ENCODE measurements around the gene RUNDC3A.
"Not testable (repeated sequence)": the region's sequence is repeated elsewhere in the genome, so short reads cannot be mapped to it uniquely, and the experiment has no call there.

RUNDC3A gene

GRCh38 chr17:44358066-44358465 is 49.7 kb downstream of the RUNDC3A start:
- DNase-seq (ENCODE audit: extremely low read depth in 1 of 2, low read depth in 1 of 2): no peak

DNA sequence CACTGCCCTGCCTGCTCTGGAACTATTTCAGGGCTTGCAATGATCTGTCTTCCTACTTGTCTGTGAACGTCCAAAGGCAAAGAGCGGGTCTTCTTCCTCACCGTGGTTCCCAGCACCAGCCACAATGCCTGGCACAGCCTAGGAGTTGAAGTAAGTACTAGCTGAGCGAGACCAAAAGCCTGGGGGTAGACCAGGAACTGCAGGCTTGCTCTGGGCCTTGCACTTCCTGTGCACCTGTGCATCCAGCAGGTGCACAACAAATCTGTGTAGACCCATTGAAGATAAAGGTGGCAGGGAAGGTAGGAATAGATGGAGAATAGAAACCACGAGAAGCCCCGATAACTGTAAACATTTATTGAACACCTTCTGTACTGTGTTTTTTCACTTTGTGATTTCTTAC is 50.6 kb downstream of the RUNDC3A start:
- no peak for DNase-seq (ENCODE audit: extremely low read depth in 1 of 2, low read depth in 1 of 2)

- no peak for DNase-seq (ENCODE audit: extremely low read depth in 1 of 2, low read depth in 1 of 2)
Observed at GRCh38 chr17:44359458-44360143, 51.2 kb downstream of the RUNDC3A start.

- no peak for DNase-seq (ENCODE audit: extremely low read depth in 1 of 2, low read depth in 1 of 2)
Observed at GRCh38 chr17:44360144-44360533, 51.7 kb downstream of the RUNDC3A start.

GRCh38 chr17:44360826-44361225 is 52.4 kb downstream of the RUNDC3A start:
- no peak for DNase-seq (ENCODE audit: extremely low read depth in 1 of 2, low read depth in 1 of 2)

DNA sequence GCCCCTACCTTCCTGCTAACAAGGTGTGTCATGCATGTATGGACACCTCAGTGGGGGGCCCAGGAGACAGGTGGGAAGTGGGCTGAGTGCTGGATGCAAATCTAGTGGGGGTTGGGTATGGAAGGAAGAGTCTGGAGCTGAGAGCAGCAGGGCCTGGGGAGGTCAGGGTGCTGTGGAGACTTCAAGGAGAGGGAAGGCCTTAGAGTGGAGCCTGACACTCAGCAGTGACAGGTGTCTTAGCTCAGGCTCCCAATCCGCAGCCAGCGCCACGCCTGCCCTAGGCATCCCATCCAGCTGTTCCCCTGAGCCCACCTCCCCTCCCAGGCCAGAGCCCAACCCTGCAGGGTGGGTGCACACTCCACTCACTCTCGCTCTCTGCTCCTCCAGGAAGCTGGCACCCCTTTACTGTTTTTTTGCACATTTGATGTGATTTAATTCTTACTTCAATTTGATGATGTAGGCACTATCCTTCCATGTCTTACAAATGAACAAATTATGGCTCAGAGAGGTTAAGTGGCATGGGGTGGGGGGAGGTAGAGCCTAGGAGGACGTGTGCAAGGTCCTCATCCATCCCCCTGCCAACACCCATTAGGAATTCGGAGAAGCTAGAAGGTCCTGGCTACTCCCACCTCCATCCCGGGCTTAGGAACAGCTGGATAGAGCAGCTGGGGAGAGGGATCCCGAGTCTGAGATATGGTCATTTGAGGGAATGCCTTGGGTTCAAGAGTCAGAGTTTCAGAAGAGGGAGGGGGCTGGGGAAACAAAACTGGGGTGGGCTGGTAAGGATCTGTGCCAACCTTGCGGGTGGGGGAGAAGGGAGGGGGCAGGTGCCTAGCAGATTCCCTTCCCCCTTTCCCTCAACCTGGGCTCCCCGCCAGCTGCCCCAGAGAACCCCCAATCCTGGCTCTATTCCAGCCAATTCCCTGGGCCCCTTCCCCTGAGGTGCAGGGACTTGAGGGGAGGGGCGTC is 53.2 kb downstream of the RUNDC3A start:
- no peak for DNase-seq (ENCODE audit: extremely low read depth in 1 of 2, low read depth in 1 of 2)

DNA sequence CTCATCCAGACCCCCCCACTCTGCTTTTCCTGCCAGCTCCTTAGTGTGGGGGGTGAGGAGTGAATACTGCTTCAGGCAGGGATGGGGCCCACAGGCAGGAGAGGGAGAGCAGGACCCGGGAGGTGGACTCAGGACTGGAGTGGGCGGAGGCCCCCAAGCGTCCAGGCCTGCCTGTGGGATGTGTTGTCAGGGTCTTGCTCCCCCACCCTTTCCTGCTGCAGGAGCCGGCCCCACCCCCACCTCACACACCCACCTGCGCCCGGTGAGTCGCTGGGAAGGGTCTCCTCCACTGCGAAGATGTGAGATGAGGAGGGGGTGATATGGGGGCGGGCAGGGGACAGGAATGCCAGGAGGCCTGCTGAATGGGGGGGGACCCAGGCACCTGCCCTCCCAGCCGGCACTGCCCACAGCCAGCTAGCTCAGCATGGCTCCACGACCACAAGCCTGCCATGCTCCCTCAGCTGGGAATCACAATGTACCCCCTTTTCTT is 54.1 kb downstream of the RUNDC3A start:
- no peak for DNase-seq (ENCODE audit: extremely low read depth in 1 of 2, low read depth in 1 of 2)

- no peak for DNase-seq (ENCODE audit: extremely low read depth in 1 of 2, low read depth in 1 of 2)
Observed at GRCh38 chr17:44362949-44363612, 54.7 kb downstream of the RUNDC3A start.

- peak; percentile 31 to 48 for DNase-seq (ENCODE audit: extremely low read depth in 1 of 2, low read depth in 1 of 2)
Observed at GRCh38 chr17:44363613-44364159, 55.3 kb downstream of the RUNDC3A start, which contains the start of gene FAM171A2. Gene FAM171A2, minus strand, starts transcription at chr17:44363853. Its CDS starts 139 bp downstream, at chr17:44363714.

- not testable (repeated sequence) for DNase-seq (ENCODE audit: extremely low read depth in 1 of 2, low read depth in 1 of 2)
Observed at GRCh38 chr17:44365051-44365450, 56.6 kb downstream of the RUNDC3A start.

DNA sequence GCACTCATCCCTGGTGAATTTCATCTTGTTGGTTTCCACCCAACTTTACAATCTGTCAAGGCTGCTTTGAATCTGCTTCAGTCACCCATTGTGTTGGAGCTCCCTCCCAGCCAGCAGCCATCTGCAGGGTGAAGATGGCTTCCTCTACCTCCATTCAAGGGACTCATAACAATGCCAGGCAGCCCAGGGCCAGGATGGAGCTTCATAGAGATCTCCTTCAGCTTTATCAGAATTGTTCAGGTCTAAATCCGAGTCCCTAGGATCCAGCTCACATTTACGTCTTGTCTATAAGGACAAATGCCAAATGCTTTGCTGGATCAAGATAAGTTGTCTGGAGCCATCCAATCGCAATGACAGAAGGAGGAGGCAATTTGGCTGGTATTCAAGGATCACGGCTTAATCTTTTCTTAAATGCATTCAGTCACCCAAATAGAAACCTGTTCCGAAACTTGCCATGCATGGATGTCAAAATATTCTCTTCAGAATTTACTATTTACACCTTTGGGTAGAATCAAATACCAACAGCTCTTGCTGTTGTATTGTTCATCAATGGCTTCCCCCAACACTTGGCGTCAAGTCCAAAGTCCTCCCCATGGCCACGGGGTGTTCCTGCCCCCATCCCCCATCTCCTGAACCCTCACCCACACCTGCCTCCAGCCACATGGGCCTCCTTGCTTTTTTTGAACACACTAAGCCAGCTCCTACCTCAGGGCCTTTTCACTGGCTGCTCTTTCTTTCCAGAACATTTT is 59.0 kb downstream of the RUNDC3A start:
- DNase-seq (ENCODE audit: extremely low read depth in 1 of 2, low read depth in 1 of 2): no peak

Measured in stimulated activated CD8-positive, alpha-beta memory T cell treated with anti-CD3 and anti-CD28 coated beads, Interleukin-7, amount 100 ng/mL, for 48 hours (primary cell).